CMK (cell line): ENCODE results near the gene COA8.

Source experiments
- DNase-seq: peaks from one replicate; pipeline ENCODE4 v3.0.0-alpha.2; 2010; ENCODE audit warnings: low read depth

COA8 gene

DNA sequence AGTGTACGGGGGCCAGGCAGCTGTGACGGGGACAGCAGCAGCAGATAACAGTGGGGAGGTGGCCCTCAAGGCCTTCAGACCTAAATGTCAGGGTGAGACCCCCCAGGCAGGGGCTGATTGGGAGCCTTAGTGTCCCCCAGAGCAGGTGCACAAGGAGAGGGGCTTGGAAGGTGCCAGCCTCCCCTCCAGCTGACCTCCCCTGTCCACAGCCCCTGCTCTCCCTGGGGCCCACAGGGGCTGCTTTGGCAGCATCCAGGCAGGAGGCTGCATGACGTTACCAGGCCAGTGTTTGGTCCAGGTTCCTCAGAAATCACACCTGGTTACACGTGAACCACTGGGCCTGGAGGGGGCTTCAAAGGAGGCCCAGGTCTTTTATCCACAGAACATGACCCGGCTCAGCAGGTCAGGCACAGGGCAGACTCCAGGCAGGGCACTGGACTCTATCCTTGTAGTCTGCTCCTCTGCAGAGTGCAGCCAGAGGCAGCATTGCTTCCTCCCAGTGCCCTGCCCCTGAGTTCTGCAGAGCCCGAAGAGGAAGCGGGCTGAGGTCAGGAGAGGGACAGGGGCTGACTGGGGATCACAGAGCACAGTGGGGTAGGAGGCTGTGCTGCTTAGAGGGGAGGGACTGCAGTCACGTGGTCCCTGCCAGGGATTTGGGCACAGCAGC, 36.4 kb upstream of the COA8 start:
- DNase-seq = no peak

DNA sequence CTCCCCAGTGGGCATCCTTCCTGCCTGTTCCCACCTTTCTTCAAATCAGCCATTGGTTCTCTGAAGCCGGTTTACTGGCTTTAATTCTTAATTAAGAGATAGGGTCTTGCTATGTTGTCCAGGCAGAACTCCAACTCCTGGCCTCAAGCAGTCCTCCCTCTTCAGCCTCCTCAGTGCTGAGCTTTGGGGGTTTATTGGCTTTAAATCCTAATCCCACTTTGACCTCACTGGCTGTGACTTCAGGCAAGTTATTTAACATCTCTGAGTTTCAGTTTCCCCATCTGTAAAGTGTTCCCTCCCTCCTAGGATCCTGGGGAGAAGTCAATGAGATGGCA, 35.9 kb upstream of the COA8 start:
- DNase-seq = no peak

DNA sequence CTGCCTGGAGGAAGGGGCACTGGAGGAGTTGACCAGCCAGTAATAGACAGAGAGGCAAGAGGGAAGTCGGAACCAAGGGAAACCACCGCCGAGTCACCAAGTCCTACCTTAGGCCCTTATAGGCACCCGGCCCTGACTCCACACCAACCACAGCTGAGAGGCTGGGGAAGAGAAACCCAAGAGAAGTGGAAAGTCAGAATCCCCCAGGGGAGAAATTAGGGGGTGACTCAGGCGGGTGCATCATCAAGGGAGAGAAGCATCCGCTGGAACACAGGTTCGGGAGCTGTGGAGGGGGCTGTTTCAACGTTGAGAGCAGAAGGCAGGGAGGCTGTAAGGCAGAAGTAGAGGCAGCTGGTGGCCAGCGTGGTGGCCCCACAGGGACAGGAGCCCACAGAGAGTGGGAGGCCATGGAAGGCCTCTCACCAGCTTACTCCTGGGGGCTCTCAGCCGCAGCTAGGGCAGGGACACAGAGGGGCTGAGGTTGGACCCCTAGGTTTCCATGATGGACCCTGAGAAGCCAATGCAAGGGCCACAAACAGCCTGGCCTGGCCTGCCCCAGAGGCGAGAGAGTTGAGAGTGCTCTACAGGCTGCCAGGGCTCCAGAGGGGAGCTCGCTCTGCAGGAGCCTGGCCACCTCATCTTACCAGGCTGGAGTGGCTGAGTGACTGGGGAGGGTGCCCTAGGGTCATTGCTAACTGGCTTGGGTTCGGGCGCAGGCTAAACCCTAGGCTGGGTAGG, 35.2 kb upstream of the COA8 start:
- DNase-seq = no peak

DNA sequence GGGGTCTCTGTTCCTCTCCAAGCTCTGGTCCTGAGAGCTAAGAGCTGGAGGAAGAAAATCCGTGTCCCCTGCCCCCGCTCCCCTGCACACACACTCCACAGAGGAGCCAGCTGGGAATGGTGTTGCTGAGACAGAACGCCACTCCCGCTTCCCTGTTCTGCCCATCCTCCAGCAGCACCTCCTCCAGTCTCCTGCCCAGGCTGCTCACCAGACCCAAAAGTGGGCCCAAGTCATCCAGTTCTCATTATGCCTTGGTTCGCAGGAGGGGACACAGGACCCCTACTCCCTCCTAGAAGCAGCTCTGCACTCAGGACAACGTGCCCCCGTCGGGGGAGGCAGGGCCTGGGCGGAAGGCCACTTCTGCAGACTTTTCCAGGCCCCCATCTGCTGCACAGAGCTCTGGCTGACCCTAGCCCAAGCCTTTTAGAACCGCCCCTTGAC, 34.6 kb upstream of the COA8 start:
- DNase-seq = no peak

DNA sequence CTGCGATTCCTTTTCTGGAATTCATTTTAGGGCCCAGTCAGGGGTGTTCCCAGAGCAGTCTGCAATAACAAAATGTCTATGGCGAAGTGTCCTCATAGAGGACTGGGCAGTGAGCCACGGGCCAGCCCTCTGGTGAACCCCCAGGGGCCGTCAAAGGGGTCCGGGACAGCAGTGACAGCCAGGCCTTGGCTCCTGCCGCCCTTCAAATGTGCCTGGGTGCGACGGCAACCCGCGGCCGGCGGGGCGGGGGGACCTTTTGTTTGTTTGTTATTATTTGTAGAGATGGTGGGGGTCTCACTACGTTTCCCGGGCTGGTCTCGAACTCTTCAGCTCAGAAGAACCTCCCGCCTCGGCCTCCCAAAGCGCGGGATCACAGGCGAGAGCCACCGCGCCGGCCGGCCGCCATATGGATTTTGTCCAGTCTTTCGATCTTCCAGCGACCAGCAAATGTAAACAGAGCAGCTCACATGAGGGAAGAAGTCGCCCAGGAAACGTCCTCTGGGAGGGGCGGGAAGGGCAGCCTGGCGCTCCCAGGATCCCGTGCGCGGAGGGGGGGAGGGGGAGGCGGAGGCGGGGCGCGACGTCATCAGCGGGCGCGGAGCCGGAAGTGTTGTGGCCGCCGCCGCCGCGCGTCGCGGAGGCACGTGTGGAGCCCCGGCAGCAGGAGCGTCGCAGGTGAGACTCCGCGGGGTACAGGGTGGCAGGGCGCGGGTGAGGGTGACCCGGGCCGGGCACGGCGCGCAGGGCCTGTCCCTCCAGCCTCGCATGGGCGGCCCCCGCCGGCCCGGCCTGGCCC, 34.0 kb upstream of the COA8 start, which contains the start of gene TRMT61A:
TSS of gene TRMT61A (plus strand) at position 610 of the 796 bp plus-strand sequence. CDS start 783 bp downstream, outside the sequence.
- DNase-seq = no peak

DNA sequence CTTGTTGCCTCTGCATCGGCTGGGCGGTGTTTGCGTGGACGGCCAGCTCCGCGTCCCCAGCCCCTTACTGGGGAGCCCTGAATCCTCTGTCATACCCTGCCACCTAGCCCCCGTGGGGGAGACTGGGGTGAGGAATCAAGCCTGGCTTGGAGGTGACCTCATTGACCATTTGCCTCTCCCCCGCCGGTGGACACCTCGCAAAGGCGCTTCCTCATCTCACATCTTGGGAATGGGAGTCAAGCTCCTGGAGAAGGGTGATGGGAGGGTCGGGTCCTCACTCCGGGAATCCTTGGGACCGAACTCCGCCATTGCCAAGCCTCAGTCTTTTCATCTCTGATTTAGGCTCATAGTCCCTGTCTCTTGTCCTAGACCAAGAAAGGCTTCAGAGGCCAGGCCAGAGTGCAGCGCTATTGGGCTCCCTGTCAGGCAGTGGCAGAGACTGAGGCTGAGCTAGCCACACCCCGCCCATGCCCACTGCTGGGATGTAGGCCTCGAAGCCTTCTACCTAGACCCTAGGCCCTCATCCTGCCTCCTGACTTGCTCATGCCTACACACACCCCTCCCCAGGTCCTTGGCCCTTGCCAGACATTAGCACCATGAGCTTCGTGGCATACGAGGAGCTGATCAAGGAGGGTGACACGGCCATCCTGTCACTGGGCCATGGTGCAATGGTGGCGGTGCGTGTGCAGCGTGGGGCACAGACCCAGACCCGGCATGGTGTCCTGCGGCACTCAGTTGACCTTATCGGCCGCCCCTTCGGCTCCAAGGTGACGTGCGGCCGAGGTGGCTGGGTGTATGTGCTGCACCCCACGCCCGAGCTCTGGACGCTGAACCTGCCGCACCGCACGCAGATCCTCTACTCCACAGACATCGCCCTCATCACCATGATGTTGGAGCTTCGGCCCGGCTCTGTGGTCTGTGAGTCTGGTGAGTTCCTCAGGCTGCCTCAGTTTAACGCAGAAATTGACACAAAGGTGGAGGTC, 33.1 kb upstream of the COA8 start:
- no peak for DNase-seq

DNA sequence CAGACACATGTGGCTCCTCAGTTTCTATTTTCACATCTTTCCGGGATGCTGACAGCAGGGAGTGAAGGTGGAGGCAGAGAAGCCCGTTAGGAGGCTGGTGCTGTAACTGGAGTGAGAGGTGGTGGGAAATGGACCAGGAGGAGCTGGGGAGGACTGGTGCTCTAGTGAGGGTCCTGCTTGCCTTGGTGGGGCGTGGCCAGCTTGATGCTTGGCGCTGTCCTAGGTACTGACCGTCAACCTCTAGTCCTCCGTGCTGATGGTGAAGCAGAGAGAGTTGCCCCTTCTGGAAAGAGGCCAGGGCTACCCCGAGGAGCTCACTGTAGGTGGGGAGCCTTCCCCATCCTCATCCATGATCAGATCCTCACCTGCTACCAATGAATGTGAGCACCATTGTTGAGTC, 32.4 kb upstream of the COA8 start:
- DNase-seq = no peak

DNA sequence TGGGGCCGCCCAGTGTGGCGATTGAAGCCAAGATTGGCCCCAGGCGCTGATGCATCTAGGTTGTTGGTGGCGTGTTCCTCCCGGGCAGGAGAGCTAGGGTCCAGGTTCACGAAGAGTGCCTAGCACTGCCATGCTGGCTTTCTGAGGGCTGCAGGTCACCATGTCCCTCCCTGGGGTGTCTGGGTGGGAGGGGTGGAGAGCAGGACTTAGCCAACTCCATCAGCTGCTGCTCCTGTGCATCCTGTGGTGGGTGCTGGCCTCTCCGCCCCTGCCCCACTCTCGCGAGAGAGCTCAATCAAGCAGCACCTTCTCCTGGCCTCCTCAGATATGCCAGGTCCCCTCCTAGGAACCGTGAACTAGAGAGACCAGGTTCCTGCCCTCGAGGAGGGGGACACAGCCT, 31.9 kb upstream of the COA8 start:
- no peak for DNase-seq

DNA sequence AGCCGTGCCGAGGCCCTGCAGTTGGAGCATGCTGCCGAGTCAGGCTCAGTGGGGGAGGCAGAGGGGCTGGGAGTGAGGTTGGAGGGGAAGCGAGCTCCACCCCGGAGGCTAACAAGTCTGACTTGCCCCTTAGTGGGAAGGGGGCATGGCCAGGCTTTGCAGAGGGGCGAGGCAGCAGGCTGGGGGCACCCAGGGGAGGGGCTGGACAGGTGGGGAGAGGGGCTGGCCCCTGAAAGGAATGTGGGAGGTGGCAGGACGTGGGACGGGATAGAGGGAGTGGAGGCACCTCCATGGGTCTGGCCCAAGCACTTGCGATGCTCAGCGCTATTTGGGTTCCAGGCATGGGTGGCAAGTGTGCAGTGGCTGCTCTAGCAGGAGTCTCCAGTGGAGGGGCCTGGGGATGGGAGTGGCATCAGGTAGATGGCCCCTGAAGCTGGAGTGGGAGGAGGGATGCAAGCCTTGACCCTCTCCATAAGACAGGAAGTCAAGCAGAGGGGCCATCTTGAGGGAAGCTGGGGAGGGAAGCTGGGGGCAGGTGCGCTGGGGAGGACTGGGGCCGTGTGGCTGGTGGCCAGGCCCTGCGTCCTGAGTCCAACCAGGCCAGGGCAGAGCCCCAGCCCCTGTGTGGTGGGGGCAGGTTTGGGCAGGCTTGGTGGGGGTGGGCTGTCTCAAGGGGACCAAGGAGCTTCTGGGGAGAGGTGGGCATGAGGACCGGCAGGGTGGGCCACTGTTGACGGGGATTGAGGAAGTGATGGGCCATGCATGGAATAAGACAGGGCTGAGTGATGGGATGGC, 31.1 kb upstream of the COA8 start:
- DNase-seq = no peak

DNA sequence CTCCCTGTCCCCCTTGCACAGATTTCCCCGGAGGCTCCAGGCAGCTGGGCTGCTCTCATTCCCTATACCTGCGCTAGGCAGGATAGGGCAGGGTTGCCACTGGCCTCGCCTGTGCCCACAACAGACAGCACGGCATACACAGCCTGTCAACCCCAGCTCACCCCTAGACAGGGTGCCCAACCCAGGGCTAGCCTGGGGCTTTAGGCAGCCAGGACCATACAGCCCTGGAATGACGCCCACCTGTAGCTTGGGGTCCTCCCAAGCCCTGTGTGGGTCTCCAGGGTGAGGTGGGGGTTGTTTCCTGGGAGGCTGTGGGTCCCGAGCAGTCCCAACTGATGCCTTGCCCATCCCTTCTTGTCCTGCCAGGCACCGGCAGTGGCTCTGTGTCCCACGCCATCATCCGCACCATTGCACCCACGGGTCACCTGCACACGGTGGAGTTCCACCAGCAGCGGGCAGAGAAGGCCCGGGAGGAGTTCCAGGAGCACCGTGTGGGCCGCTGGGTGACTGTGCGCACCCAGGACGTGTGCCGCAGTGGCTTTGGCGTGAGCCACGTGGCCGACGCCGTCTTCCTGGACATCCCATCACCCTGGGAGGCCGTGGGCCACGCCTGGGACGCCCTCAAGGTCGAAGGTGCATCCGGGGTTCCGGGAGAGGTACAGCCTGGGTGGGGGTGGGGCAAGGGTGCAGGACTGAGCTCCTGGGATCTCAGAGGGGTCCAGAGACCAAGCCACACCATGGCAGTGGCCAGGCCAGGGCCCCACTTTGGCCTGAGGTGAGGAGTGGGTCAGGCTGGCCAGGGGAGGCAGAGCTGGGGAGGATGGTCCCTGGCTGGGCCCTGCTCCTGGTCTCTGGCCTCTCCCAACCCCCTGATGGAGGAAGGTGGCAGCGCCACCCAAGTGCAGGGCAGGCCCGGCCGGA, 30.3 kb upstream of the COA8 start:
- DNase-seq = no peak

DNA sequence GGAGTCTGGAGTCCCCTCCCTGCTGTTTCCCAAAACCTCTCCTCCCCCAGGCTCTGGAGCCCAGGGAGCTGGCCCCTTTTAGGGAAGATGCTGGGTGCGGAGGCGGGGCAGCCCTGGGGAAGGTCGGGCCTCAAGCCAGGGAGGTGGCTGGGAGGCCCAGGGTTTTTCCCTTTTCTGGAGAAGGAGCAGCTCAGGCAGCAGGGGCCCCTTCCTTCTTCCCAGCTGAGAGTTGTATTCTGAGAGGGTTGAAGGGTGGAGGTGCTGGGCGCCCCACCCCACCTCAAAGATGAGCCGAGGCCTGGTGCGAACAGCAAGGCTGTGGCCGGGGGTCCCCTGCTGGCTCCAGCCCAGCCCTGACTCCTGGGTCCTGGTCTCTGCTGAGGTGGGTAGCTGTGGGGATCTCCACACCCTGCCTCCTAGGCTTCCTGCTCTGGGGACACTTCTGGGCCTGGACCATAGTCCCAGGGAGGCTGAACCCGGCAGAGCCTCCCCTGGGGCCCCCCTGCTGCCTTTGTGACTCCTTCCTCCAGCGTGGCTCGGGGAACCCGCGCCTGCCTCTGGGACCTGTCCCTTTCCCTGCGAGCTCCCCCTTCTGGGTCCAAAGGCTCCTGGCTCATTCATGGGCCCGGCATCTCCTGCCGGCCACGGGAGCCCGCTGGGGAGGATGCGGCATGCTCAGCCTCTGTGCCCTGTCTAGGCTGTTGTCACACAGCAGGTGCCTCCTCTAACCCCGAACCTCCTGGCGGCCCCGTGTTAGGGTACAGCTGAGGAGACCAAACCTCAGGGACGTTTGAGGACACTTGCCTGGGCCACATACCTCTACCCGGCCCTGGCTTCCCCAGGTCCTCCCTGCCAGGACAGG, 29.4 kb upstream of the COA8 start:
- no peak for DNase-seq

DNA sequence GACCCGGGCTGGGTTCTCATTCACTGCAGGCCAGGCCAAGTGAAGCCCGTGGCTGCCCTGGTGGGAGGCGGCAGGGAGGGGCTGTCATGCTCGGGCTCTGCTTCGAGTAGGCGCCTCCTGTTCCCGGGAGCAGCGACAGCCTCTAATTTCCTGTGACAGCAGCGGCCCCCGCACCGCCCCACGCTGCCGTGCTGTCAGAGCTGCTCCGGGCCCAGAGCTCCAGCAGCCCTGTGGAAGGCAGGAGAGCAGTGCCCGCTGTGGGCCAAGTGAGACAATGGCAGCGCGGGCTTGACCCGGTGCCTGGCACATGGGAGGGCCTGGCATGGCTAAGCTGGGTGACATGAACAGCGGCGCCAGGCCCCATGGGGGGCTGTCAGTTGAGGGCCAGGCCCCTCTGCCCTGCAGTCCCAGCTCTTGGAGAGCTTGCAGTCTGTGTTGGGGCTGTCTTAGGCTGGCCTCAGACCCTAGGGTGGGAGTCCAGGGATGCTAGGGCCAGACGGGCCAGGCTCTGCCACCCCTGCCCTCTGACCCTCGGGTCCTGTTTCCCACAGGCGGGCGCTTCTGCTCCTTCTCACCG, 28.7 kb upstream of the COA8 start:
- DNase-seq = no peak

DNA sequence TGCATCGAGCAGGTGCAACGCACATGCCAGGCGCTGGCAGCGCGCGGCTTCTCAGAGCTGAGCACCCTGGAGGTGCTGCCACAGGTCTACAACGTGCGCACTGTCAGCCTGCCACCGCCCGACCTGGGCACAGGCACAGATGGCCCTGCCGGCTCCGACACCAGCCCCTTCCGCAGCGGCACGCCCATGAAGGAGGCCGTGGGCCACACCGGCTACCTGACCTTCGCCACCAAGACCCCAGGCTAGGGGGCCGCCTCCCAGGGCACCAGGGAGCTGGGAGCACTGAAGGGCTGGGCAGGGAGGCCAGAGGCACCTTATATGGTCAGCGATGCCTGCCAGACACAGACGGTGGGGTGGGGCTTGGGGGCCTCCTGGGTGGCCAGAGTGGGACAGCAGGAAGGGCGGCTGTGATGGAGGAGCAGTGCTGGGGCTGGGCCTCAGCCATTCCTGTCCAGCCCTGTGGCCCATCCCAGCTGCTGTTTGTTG, 28.1 kb upstream of the COA8 start:
- no peak for DNase-seq

DNA sequence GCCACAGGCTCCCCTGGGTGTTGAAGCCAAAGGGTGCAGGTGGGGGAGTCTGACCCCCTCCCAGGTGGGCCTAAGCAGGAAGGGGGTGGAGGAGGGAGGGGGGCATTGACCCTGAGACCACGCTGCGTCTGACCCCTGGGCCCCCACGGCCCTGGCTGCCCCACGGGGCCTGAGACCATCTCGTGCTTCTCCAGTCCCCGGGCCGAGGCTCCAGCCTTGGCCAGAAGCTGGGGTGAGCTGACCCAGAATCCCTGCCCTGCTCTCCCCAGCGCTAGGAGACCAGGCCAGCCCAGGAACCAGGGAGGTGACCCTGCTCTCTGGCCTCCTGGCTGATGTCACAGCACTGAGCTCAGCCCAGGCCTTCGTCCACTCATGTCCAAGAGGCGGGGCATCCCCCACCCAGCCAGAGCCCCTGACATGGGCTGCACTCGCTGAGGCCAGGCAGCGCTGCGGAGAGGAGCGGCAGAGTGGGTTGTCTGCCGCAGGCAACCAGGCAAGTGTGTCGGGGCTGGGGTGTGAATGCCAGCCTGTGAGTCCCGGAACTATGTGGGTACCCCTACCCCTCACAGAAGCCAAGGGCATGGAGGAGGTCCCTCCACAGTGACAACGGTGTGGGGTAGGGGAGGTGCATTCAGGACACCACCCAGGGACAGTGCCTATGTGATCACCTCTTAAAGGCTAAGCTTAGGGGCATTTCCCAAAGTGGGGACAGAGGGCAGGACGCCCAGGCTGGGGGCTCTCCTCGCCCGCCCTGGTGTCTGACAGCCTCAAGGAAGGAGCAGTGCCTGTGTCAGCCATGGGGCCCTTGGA, 27.5 kb upstream of the COA8 start:
- DNase-seq = no peak

DNA sequence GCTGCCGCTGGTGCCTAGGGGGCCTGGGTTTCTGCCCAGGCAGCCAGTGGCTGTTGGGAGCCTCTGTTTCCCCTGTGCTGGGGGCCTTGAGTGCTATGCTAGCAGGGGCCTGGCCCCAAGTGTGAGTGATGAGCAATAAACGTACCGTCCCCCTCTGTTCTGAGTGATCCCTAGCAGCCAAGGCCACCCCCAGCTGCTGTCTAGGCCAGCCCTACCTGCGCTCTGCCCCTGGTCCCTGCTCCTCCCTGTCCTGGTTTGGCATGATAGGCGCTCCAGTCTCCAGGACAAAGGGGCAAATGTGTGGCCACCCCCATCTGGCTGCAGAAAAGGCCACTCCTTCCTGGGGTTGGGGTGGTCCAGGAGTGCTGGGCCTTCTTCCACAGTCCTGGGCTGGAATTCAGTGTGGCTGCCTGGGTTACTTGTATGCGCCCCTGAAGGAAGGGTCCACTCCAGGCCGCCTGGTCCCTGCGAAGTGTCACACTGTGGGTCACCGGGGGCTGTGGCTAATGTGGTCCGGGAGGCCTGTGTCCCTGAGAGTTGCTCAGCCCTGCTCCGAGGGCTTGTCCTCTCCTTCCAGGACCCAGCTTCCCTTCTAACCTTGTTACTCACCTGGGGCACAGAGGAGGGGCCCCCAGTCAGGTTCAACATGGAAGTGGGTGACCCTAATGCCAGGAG, 26.7 kb upstream of the COA8 start:
- DNase-seq = no peak

DNA sequence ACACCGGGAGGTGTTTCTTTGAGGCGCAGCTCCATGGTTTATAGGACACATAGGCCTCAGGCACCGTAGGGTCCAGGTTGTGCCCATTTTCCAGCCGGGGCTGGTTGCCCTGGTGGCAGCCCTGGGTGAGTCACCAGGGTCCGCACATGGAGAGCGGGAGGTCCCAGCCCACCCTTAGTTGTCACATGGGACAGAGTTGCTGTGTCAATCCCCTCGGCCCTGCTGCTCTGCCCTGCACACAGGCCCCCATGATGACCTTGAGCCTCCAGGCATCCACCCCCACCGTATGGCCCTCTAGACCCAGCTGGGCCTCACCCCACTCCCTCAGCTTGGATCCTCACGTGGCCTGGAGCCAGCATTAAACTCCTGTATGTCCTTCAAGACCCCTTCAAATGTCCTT, 26.1 kb upstream of the COA8 start:
- no peak for DNase-seq
